Measurements from ENCODE around the gene SPATA13.

Gene SPATA13

GRCh38 chr13:24118576-24118975, 41.9 kb upstream of the SPATA13 start:
- TF ChIP-seq FOXP2 (optimal IDR thresholded peaks at IDR 0.05; ENCODE audit: borderline replicate concordance, extremely low read depth, extremely low read length, insufficient read depth) (no peak), TAF1 (IDR thresholded peaks at IDR 0.05; ENCODE audit: borderline replicate concordance, insufficient read depth, low read length) (no peak), REST (IDR thresholded peaks at IDR 0.05; ENCODE audit: insufficient read depth in 1 of 2, low read depth in 2 of 2, low read length in 2 of 2) (no peak), POLR2AphosphoS5 (IDR thresholded peaks at IDR 0.05; ENCODE audit: low read depth, low read length) (no peak)

- TF ChIP-seq SIN3A (IDR thresholded peaks at IDR 0.05; ENCODE audit: borderline replicate concordance, insufficient read depth, low read length) (no peak), TAF1 (IDR thresholded peaks at IDR 0.05; ENCODE audit: borderline replicate concordance, insufficient read depth, low read length) (no peak), POLR2AphosphoS5 (IDR thresholded peaks at IDR 0.05; ENCODE audit: low read depth, low read length) (no peak), REST (IDR thresholded peaks at IDR 0.05; ENCODE audit: insufficient read depth in 1 of 2, low read depth in 2 of 2, low read length in 2 of 2) (no peak), FOXP2 (optimal IDR thresholded peaks at IDR 0.05; ENCODE audit: borderline replicate concordance, extremely low read depth, extremely low read length, insufficient read depth) (no peak)
Measured at GRCh38 chr13:24119626-24120508, 40.7 kb upstream of the SPATA13 start.

GRCh38 chr13:24122569-24122968, 38.0 kb upstream of the SPATA13 start:
- TF ChIP-seq FOXP2 (optimal IDR thresholded peaks at IDR 0.05; ENCODE audit: borderline replicate concordance, extremely low read depth, extremely low read length, insufficient read depth), result no peak

GRCh38 chr13:24123761-24124160, 36.8 kb upstream of the SPATA13 start:
- TF ChIP-seq REST (IDR thresholded peaks at IDR 0.05; ENCODE audit: insufficient read depth in 1 of 2, low read depth in 2 of 2, low read length in 2 of 2), result no peak
- TF ChIP-seq TAF1 (IDR thresholded peaks at IDR 0.05; ENCODE audit: borderline replicate concordance, insufficient read depth, low read length), result no peak
- TF ChIP-seq POLR2AphosphoS5 (IDR thresholded peaks at IDR 0.05; ENCODE audit: low read depth, low read length), result no peak
- no peak for TF ChIP-seq SIN3A (IDR thresholded peaks at IDR 0.05; ENCODE audit: borderline replicate concordance, insufficient read depth, low read length)
- no peak for TF ChIP-seq FOXP2 (optimal IDR thresholded peaks at IDR 0.05; ENCODE audit: borderline replicate concordance, extremely low read depth, extremely low read length, insufficient read depth)

- TF ChIP-seq TAF1 (IDR thresholded peaks at IDR 0.05; ENCODE audit: borderline replicate concordance, insufficient read depth, low read length) (no peak), REST (IDR thresholded peaks at IDR 0.05; ENCODE audit: insufficient read depth in 1 of 2, low read depth in 2 of 2, low read length in 2 of 2) (no peak), FOXP2 (optimal IDR thresholded peaks at IDR 0.05; ENCODE audit: borderline replicate concordance, extremely low read depth, extremely low read length, insufficient read depth) (no peak), SIN3A (IDR thresholded peaks at IDR 0.05; ENCODE audit: borderline replicate concordance, insufficient read depth, low read length) (no peak), POLR2AphosphoS5 (IDR thresholded peaks at IDR 0.05; ENCODE audit: low read depth, low read length) (no peak)
Measured at GRCh38 chr13:24124789-24125476, 35.6 kb upstream of the SPATA13 start.

All from PFSK-1 (cell line).